K562 (cell line): ENCODE measurements around the gene TFAP2A. TPM values are rescaled to one million over a fixed set of nuclear protein-coding genes. Genes with fewer than 3 reads are reported as not detected.

Experiments used
- ATAC-seq: fragments of 200-7000 bp; cut with Tn5 transposase; 3 replicates; pipeline ENCODE4 v1.9.1; 2020; ENCODE audit warnings: moderate library complexity
- BruUV-seq: library from RNA; stranded (reverse); fragments of 400-500 nt; replicated peaks from 2 replicates; lab custom pipeline; 2021; lab: Mats Ljungman, UMichigan
- CTCF ChIA-PET: fragments of 300-600 bp; formaldehyde crosslinking; extraction: SDS; loops from one replicate; lab custom pipeline; 2021; ENCODE audit warnings: low intra/inter-chr PET ratio; lab: Yijun Ruan, JAX
- POLR2A ChIA-PET: fragments of 300-600, 350-650 bp; sonication (Branson Sonifier 250); formaldehyde crosslinking; extraction: SDS; loops from one replicate; lab custom pipeline; 2021; ENCODE audit warnings: antibody characterized with exemption, inconsistent platforms; lab: Yijun Ruan, JAX
- DNase-seq, 4 experiments: peaks; one replicate each; pipeline versions ENCODE4 v3.0.0 to v3.0.0-alpha.2; 2011 to 2018; ENCODE audit warnings: low spot score in 3 of 4, mixed read lengths in 3 of 4; ENCODE audit errors: extremely low read depth in 1 of 4
- FAIRE-seq: peaks from 2 replicates; lab custom pipeline; 2011; peaks lifted over from hg19 to GRCh38; lab: Jason Lieb, UNC
- H2AFZ ChIP-seq: 2 replicates; pipeline ENCODE4 v1.6.0; 2011; ENCODE audit warnings: low read depth, low read length, control low read depth, inconsistent platforms
- H3K27ac ChIP-seq: fragments of 200-600 bp; 3 replicates; pipeline ENCODE4 v1.8.0; 2011; ENCODE audit warnings: low read depth, mild to moderate bottlenecking, control low read depth, inconsistent platforms, low read length, moderate library complexity, mixed read lengths; ENCODE audit errors: extremely low read depth
- H3K27me3 ChIP-seq, 2 experiments: fragments of 300-600 bp in 1 of 2; 2 replicates in 1 of 2; 3 replicates in 1 of 2; pipeline versions ENCODE4 v1.6.0 to v1.8.0; 2011; ENCODE audit warnings: inconsistent platforms in 2 of 2, low read length in 2 of 2, mild to moderate bottlenecking in 1 of 2, mixed read lengths in 1 of 2, moderate library complexity in 1 of 2; ENCODE audit not compliant: control insufficient read depth in 2 of 2, insufficient read depth in 2 of 2
- H3K36me3 ChIP-seq: fragments of 300-600 bp; 3 replicates; pipeline ENCODE4 v1.8.0; 2011; ENCODE audit warnings: mild to moderate bottlenecking, low read length, inconsistent platforms; ENCODE audit not compliant: control insufficient read depth, insufficient read depth
- H3K4me1 ChIP-seq, 2 experiments: fragments of 200-600 bp in 1 of 2; replicated peaks in 1 of 2; 2 replicates in 1 of 2; 3 replicates in 1 of 2; pipeline versions ENCODE4 v1.5.1 to v1.8.0; 2011; ENCODE audit warnings: inconsistent platforms in 2 of 2, low read length in 2 of 2, mild to moderate bottlenecking in 1 of 2, mixed read lengths in 1 of 2, moderate library complexity in 1 of 2; ENCODE audit not compliant: control insufficient read depth in 2 of 2, insufficient read depth in 2 of 2
- H3K4me2 ChIP-seq: 2 replicates; pipeline ENCODE4 v1.6.1; 2011; ENCODE audit warnings: low read length, control low read depth, inconsistent platforms, mixed read lengths; ENCODE audit not compliant: insufficient read depth
- H3K4me3 ChIP-seq: fragments of 200-600 bp; sonication (generic), shearing (Covaris generic); 2 replicates; pipeline ENCODE4 v1.5.1; 2016; ENCODE audit warnings: control low read depth, inconsistent platforms
- H3K79me2 ChIP-seq: fragments of 200-600 bp; 3 replicates; pipeline ENCODE4 v1.8.0; 2011; ENCODE audit warnings: low read length, inconsistent platforms; ENCODE audit not compliant: control insufficient read depth, insufficient read depth
- H3K9ac ChIP-seq, 2 experiments: 2 replicates each; pipeline versions ENCODE4 v1.6.0 to v1.6.1; 2011; ENCODE audit warnings: low read depth in 2 of 2, low read length in 2 of 2, control low read depth in 1 of 2, inconsistent platforms in 1 of 2, mild to moderate bottlenecking in 1 of 2, mixed read lengths in 1 of 2; ENCODE audit not compliant: insufficient read depth in 1 of 2
- H3K9me1 ChIP-seq: one replicate; pipeline ENCODE4 v1.6.0; 2011; ENCODE audit warnings: inconsistent platforms, mild to moderate bottlenecking, low read length, moderate library complexity; ENCODE audit not compliant: control insufficient read depth, insufficient read depth
- H3K9me3 ChIP-seq: replicated peaks from 2 replicates; pipeline ENCODE4 v1.5.1; 2011; ENCODE audit warnings: low read depth, low read length, inconsistent platforms; ENCODE audit not compliant: control insufficient read depth, insufficient read depth
- H4K20me1 ChIP-seq: replicated peaks from 2 replicates; pipeline ENCODE4 v1.6.1; 2011; ENCODE audit warnings: low read length, inconsistent platforms, mixed read lengths; ENCODE audit not compliant: control insufficient read depth, insufficient read depth
- THAP7 ChIP-seq: fragments of 250-450 bp; sonication (Bioruptor Pico); IDR thresholded peaks from 2 replicates; pipeline ENCODE4 v1.5.0; 2021
- ZNF655 ChIP-seq: fragments of 250-450 bp; sonication (Bioruptor Pico); IDR thresholded peaks from 2 replicates; pipeline ENCODE4 v1.5.0; 2021
- WGBS: fragments of 100-300 bp; shearing (Covaris generic); methylation state at CpG from one replicate; pipeline ENCODE4 v1.1.6; 2016; ENCODE audit warnings: low coverage, mixed read lengths; ENCODE audit not compliant: insufficient coverage; ENCODE audit errors: missing lambda C conversion rate; 5-methylcytosine and 5-hydroxymethylcytosine counted together
- in situ Hi-C: fragments of 300-500 bp; cut with MboI; formaldehyde crosslinking; loops from 4 replicates; pipeline ENCODE4 v1.15.0; 2018; ENCODE audit warnings: inconsistent platforms, mixed read lengths
- intact Hi-C: fragments of 100-400 bp; cut with micrococcal nuclease; formaldehyde crosslinking; loops from 2 replicates; pipeline ENCODE4 v1.14.2; 2022
- polyA plus RNA-seq, 8 experiments: library from polyadenylated mRNA; depleted of rRNA in 4 of 8; stranded (reverse) in 5 of 8; unstranded in 3 of 8; fragments of >200 nt; fragmentation: Nextera tagmentation in 2 of 8; fragmentation: Illumina TruSeq in 1 of 8; extraction: Ambion mirVana in 2 of 8; extraction: Trizol in 1 of 8; gene quantifications; 2 replicates each; pipeline versions ENCODE4 v1.2.1 to v1.2.3, GENCODE V29; 2011 to 2014; ENCODE audit warnings: inconsistent platforms in 1 of 8, missing spikeins in 1 of 8
- total RNA-seq, 7 experiments: library from RNA; depleted of rRNA in 6 of 7; stranded (reverse); fragments of >200 nt in 6 of 7; fragmentation: Illumina TruSeq in 2 of 7; extraction: Trizol in 2 of 7; gene quantifications; 2 replicates each; pipeline versions ENCODE4 v1.2.1 to v1.2.3, GENCODE V29; 2011 to 2021; ENCODE audit warnings: low replicate concordance in 1 of 7
- TF ChIP-seq, protein P1 (sequence below): sonication (generic); formaldehyde crosslinking; IDR thresholded peaks from 2 replicates; pipeline ENCODE4 v1.8.1; 2023; ENCODE audit warnings: mild to moderate bottlenecking, missing genetic modification reagents

Gene TFAP2A
- total and polyA plus RNA-seq, 9 of the 15 experiments (the other 6 are each of a cell fraction or from before 2014, with no cell fraction given) = 0.14 to 0.53 (median 0.19) TPM; not detected in 1

DNA sequence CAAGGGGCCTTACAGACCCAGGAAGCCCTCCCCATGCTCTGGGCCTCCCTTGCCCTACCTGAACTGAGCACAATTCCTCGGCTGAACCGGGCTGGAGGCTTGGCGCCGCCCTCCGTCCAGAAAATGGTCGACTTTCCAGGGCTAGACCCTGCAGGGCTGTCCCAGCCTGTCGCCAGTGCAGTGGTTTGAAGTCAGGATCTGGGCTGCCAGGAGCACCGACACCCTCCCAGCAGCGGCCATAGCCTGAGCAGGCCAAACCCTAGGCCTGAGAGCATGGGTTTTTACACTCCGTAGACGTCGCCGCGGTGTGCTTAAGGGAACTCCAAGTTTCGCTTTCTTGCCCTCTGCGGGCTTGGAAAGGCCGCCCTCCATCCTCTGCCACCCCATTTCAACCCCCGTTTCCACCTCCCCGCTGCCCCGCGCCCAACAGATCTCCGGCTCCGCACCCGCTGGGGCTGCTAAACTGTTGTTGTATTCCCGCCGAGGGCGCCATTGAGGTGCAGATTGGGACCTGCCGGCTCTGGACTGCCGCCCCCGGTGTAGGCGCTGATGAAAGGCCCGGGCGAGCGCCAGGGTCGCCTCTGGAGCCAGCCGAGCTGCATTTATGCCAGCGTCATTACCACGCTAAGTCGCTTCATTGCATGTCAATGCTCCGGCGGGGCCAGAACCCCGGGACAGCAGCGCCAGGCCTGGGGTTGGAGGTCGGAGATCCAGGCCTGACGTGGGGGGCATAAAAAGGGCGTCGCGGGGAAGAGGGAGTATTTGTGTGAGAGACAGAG, 2.2 kb upstream of the TFAP2A start:
- no TSS peak for BruUV-seq
- in situ Hi-C loops = no loop called here
- ATAC-seq (no peak), FAIRE-seq (no peak), DNase-seq (no peak)
- no peaks in the 10 kb centered on the region for H3K9me3 ChIP-seq
- no peaks in the 10 kb centered on the region for H3K36me3 ChIP-seq
- H3K27ac ChIP-seq = no peak overlapping the region
- peaks cover 41 to 79% of the 10 kb centered on the region in 2 experiments for H3K27me3 ChIP-seq
- H3K9me1 ChIP-seq = no peaks in the 10 kb centered on the region
- H3K9ac ChIP-seq = no peak overlapping the region
- intact Hi-C loops = no loop called here
- H3K4me1 ChIP-seq = peaks cover 0 to 70% of the 10 kb centered on the region in 2 experiments; a peak in 3 of 5 replicates
- TF ChIP-seq THAP7 = 0 out of 2 replicates have a peak, but pooled peaks have one; percentile 31
- TF ChIP-seq, protein P1, sequence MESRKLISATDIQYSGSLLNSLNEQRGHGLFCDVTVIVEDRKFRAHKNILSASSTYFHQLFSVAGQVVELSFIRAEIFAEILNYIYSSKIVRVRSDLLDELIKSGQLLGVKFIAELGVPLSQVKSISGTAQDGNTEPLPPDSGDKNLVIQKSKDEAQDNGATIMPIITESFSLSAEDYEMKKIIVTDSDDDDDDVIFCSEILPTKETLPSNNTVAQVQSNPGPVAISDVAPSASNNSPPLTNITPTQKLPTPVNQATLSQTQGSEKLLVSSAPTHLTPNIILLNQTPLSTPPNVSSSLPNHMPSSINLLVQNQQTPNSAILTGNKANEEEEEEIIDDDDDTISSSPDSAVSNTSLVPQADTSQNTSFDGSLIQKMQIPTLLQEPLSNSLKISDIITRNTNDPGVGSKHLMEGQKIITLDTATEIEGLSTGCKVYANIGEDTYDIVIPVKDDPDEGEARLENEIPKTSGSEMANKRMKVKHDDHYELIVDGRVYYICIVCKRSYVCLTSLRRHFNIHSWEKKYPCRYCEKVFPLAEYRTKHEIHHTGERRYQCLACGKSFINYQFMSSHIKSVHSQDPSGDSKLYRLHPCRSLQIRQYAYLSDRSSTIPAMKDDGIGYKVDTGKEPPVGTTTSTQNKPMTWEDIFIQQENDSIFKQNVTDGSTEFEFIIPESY (CRISPR knock-in tag) = peak; percentile 62; the same call in 1 of the 2 replicates
- no peak for TF ChIP-seq ZNF655 (CRISPR knock-in tag)
- H4K20me1 ChIP-seq = no peaks in the 10 kb centered on the region; the same call in 1 of the 2 replicates
- H3K79me2 ChIP-seq = no peaks in the 10 kb centered on the region
- H2AFZ ChIP-seq = no peak overlapping the region
- ChIA-PET CTCF (no interaction called here), POLR2A (no interaction called here)
- 72% methylated on average over 39 of the region's 48 CpGs for WGBS
- H3K4me3 ChIP-seq = no peak overlapping the region
- H3K4me2 ChIP-seq = no peak overlapping the region
